ENCODE results near the gene HSPA1B. TPM values are rescaled to one million over a fixed set of nuclear protein-coding genes. Genes with fewer than 3 reads are reported as not detected.
"Not testable (repeated sequence)": the region's sequence is repeated elsewhere in the genome, so short reads cannot be mapped to it uniquely, and the experiment has no call there.

Gene HSPA1B
- polyA plus RNA-seq, 4 donors, result 128 to 169 (median 155) TPM

- DNase-seq (ENCODE audit: low read depth in 4 of 4, low spot score in 2 of 4), result not testable (repeated sequence)
Observed at GRCh38 chr6:31823592-31824196, 3.8 kb upstream of the HSPA1B start.

GRCh38 chr6:31825553-31825952 is 2.0 kb upstream of the HSPA1B start:
- DNase-seq (ENCODE audit: low read depth in 4 of 4, low spot score in 2 of 4), result no peak

- no peak for DNase-seq (ENCODE audit: low read depth in 4 of 4, low spot score in 2 of 4)
Observed at GRCh38 chr6:31826793-31827285, 699 bp upstream of the HSPA1B start.

- DNase-seq (ENCODE audit: low read depth in 4 of 4, low spot score in 2 of 4), result peak; percentile 54 to 87 (median 74)
Observed at GRCh38 chr6:31829633-31830283, 2.2 kb downstream of the HSPA1B start.

GRCh38 chr6:31830886-31831335 is 3.4 kb downstream of the HSPA1B start:
- no peak for DNase-seq (ENCODE audit: low read depth in 4 of 4, low spot score in 2 of 4)

GRCh38 chr6:31831350-31832215 is 4.0 kb downstream of the HSPA1B start:
- no peak for DNase-seq (ENCODE audit: low read depth in 4 of 4, low spot score in 2 of 4)

- peak; percentile 89 to 94 (median 91) for DNase-seq (ENCODE audit: low read depth in 4 of 4, low spot score in 2 of 4)
Observed at GRCh38 chr6:31834367-31835250, 7.1 kb downstream of the HSPA1B start.

- no peak for DNase-seq (ENCODE audit: low read depth in 4 of 4, low spot score in 2 of 4)
Observed at GRCh38 chr6:31836047-31836473, 8.5 kb downstream of the HSPA1B start.

GRCh38 chr6:31836474-31837368 is 9.2 kb downstream of the HSPA1B start:
- DNase-seq (ENCODE audit: low read depth in 4 of 4, low spot score in 2 of 4), result no peak

- no peak for DNase-seq (ENCODE audit: low read depth in 4 of 4, low spot score in 2 of 4)
Observed at GRCh38 chr6:31837369-31838113, 10.0 kb downstream of the HSPA1B start.

GRCh38 chr6:31838114-31838553 is 10.6 kb downstream of the HSPA1B start:
- not testable (repeated sequence) for DNase-seq (ENCODE audit: low read depth in 4 of 4, low spot score in 2 of 4)

- DNase-seq (ENCODE audit: low read depth in 4 of 4, low spot score in 2 of 4), result no peak
Observed at GRCh38 chr6:31838968-31839367, 11.4 kb downstream of the HSPA1B start.

GRCh38 chr6:31839779-31840126 is 12.2 kb downstream of the HSPA1B start:
- DNase-seq (ENCODE audit: low read depth in 4 of 4, low spot score in 2 of 4), result not testable (repeated sequence)

GRCh38 chr6:31842053-31842452 is 14.5 kb downstream of the HSPA1B start:
- DNase-seq (ENCODE audit: low read depth in 4 of 4, low spot score in 2 of 4), result no peak

GRCh38 chr6:31844507-31844906 is 17.0 kb downstream of the HSPA1B start:
- DNase-seq (ENCODE audit: low read depth in 4 of 4, low spot score in 2 of 4), result no peak

- no peak for DNase-seq (ENCODE audit: low read depth in 4 of 4, low spot score in 2 of 4)
Observed at GRCh38 chr6:31847276-31847978, 19.9 kb downstream of the HSPA1B start.

- DNase-seq (ENCODE audit: low read depth in 4 of 4, low spot score in 2 of 4), result no peak
Observed at GRCh38 chr6:31850765-31851484, 23.4 kb downstream of the HSPA1B start.

Data from left renal cortex interstitium (tissue), 4 donors.